ENCODE results near the gene NFKB1.

The NFKB1 gene

GRCh38 chr4:102511830-102512605 is 10.9 kb downstream of the NFKB1 start:
- Histone ChIP-seq H3K4me1 (ENCODE audit: control insufficient read depth, insufficient read depth, low read length, poor library complexity, severe bottlenecking) (peaks cover 11% of the 10 kb centered on the region), H3K9me3 (ENCODE audit: control insufficient read depth, low read length) (no peaks in the 10 kb centered on the region), H3K27me3 (replicated peaks; ENCODE audit: control insufficient read depth, insufficient read depth, low read length, poor library complexity, severe bottlenecking) (no peaks in the 10 kb centered on the region), H3K4me3 (ENCODE audit: insufficient read depth, low read depth, low read length, poor library complexity, severe bottlenecking) (no peak overlapping the region), H3K36me3 (ENCODE audit: control insufficient read depth, insufficient read depth, low read length) (peaks cover 4% of the 10 kb centered on the region), H3K27ac (ENCODE audit: insufficient read depth, low read length, poor library complexity, severe bottlenecking) (no peak overlapping the region)
- no peak for DNase-seq

GRCh38 chr4:102514298-102514964 is 13.3 kb downstream of the NFKB1 start:
- Histone ChIP-seq H3K27me3 (replicated peaks; ENCODE audit: control insufficient read depth, insufficient read depth, low read length, poor library complexity, severe bottlenecking) (no peaks in the 10 kb centered on the region), H3K4me1 (ENCODE audit: control insufficient read depth, insufficient read depth, low read length, poor library complexity, severe bottlenecking) (peaks cover 16% of the 10 kb centered on the region), H3K4me3 (ENCODE audit: insufficient read depth, low read depth, low read length, poor library complexity, severe bottlenecking) (no peak overlapping the region), H3K27ac (ENCODE audit: insufficient read depth, low read length, poor library complexity, severe bottlenecking) (no peak overlapping the region), H3K9me3 (ENCODE audit: control insufficient read depth, low read length) (no peaks in the 10 kb centered on the region), H3K36me3 (ENCODE audit: control insufficient read depth, insufficient read depth, low read length) (peaks cover 4% of the 10 kb centered on the region)
- no peak for DNase-seq

GRCh38 chr4:102517753-102518152 is 16.6 kb downstream of the NFKB1 start:
- no peak for DNase-seq
- H3K9me3 ChIP-seq (ENCODE audit: control insufficient read depth, low read length), result no peaks in the 10 kb centered on the region
- peak overlapping the region; percentile 47 for H3K27ac ChIP-seq (ENCODE audit: insufficient read depth, low read length, poor library complexity, severe bottlenecking)
- H3K36me3 ChIP-seq (ENCODE audit: control insufficient read depth, insufficient read depth, low read length), result no peaks in the 10 kb centered on the region
- H3K4me3 ChIP-seq (ENCODE audit: insufficient read depth, low read depth, low read length, poor library complexity, severe bottlenecking), result no peak overlapping the region
- H3K27me3 ChIP-seq (replicated peaks; ENCODE audit: control insufficient read depth, insufficient read depth, low read length, poor library complexity, severe bottlenecking), result no peaks in the 10 kb centered on the region
- peaks cover 32% of the 10 kb centered on the region for H3K4me1 ChIP-seq (ENCODE audit: control insufficient read depth, insufficient read depth, low read length, poor library complexity, severe bottlenecking)

- peak overlapping the region; percentile 47 for H3K27ac ChIP-seq (ENCODE audit: insufficient read depth, low read length, poor library complexity, severe bottlenecking)
- no peaks in the 10 kb centered on the region for H3K27me3 ChIP-seq (replicated peaks; ENCODE audit: control insufficient read depth, insufficient read depth, low read length, poor library complexity, severe bottlenecking)
- H3K4me3 ChIP-seq (ENCODE audit: insufficient read depth, low read depth, low read length, poor library complexity, severe bottlenecking), result peak overlapping the region; percentile 24
- no peaks in the 10 kb centered on the region for H3K9me3 ChIP-seq (ENCODE audit: control insufficient read depth, low read length)
- peak in 1 of 3 donors; percentile 39 for DNase-seq
- H3K36me3 ChIP-seq (ENCODE audit: control insufficient read depth, insufficient read depth, low read length), result no peaks in the 10 kb centered on the region
- H3K4me1 ChIP-seq (ENCODE audit: control insufficient read depth, insufficient read depth, low read length, poor library complexity, severe bottlenecking), result peaks cover 32% of the 10 kb centered on the region
Observed at GRCh38 chr4:102518703-102519131, 17.6 kb downstream of the NFKB1 start.

DNA sequence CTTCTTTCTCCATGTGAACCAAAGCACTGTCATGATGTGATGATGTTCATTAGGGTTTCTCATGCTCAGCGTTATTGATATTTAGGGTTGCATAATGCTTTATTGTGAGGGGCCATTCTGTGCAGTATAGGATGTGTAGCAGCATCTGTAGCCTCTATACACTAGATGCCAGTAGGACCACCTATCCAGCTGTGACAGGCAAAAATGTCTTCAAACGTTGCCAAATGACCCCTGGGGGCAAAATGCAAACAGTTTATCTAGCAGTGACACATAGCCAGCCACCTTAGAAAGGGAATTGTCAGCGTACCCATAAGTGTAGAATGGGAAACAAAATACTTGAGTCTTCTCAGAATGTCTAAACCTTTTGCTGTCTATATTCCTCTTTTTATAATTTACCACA is 18.8 kb downstream of the NFKB1 start:
- no peak overlapping the region for H3K27ac ChIP-seq (ENCODE audit: insufficient read depth, low read length, poor library complexity, severe bottlenecking)
- H3K4me1 ChIP-seq (ENCODE audit: control insufficient read depth, insufficient read depth, low read length, poor library complexity, severe bottlenecking), result peaks cover 32% of the 10 kb centered on the region
- no peaks in the 10 kb centered on the region for H3K27me3 ChIP-seq (replicated peaks; ENCODE audit: control insufficient read depth, insufficient read depth, low read length, poor library complexity, severe bottlenecking)
- no peak for DNase-seq
- no peak overlapping the region for H3K4me3 ChIP-seq (ENCODE audit: insufficient read depth, low read depth, low read length, poor library complexity, severe bottlenecking)
- no peaks in the 10 kb centered on the region for H3K36me3 ChIP-seq (ENCODE audit: control insufficient read depth, insufficient read depth, low read length)
- H3K9me3 ChIP-seq (ENCODE audit: control insufficient read depth, low read length), result no peaks in the 10 kb centered on the region

DNA sequence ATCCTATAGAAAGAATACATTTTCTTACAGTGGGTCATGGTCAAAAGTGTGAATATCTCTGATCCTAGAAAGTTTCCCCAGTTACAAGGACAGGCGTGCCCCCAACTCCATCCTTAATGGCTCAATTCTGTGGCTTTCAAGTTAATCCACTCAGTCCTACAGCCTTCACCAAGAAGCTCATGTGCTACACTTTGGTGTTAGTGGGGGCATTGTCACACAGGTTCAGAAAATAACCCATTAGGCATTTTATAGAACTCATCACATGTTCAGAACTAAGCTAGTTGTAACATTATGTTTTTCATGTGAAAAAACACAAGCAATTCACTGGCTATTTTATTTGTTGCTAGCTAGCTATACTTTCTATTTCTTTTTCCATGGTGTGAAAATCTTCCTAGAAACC is 20.4 kb downstream of the NFKB1 start:
- no peaks in the 10 kb centered on the region for H3K36me3 ChIP-seq (ENCODE audit: control insufficient read depth, insufficient read depth, low read length)
- H3K27ac ChIP-seq (ENCODE audit: insufficient read depth, low read length, poor library complexity, severe bottlenecking), result no peak overlapping the region
- no peaks in the 10 kb centered on the region for H3K27me3 ChIP-seq (replicated peaks; ENCODE audit: control insufficient read depth, insufficient read depth, low read length, poor library complexity, severe bottlenecking)
- H3K9me3 ChIP-seq (ENCODE audit: control insufficient read depth, low read length), result no peaks in the 10 kb centered on the region
- DNase-seq, result no peak
- H3K4me1 ChIP-seq (ENCODE audit: control insufficient read depth, insufficient read depth, low read length, poor library complexity, severe bottlenecking), result peaks cover 31% of the 10 kb centered on the region
- H3K4me3 ChIP-seq (ENCODE audit: insufficient read depth, low read depth, low read length, poor library complexity, severe bottlenecking), result no peak overlapping the region

- H3K27ac ChIP-seq (ENCODE audit: insufficient read depth, low read length, poor library complexity, severe bottlenecking), result no peak overlapping the region
- no peaks in the 10 kb centered on the region for H3K9me3 ChIP-seq (ENCODE audit: control insufficient read depth, low read length)
- no peak overlapping the region for H3K4me3 ChIP-seq (ENCODE audit: insufficient read depth, low read depth, low read length, poor library complexity, severe bottlenecking)
- no peak for DNase-seq
- H3K4me1 ChIP-seq (ENCODE audit: control insufficient read depth, insufficient read depth, low read length, poor library complexity, severe bottlenecking), result peaks cover 27% of the 10 kb centered on the region
- H3K27me3 ChIP-seq (replicated peaks; ENCODE audit: control insufficient read depth, insufficient read depth, low read length, poor library complexity, severe bottlenecking), result no peaks in the 10 kb centered on the region
- H3K36me3 ChIP-seq (ENCODE audit: control insufficient read depth, insufficient read depth, low read length), result no peaks in the 10 kb centered on the region
Observed at GRCh38 chr4:102522031-102522440, 20.9 kb downstream of the NFKB1 start.

DNA sequence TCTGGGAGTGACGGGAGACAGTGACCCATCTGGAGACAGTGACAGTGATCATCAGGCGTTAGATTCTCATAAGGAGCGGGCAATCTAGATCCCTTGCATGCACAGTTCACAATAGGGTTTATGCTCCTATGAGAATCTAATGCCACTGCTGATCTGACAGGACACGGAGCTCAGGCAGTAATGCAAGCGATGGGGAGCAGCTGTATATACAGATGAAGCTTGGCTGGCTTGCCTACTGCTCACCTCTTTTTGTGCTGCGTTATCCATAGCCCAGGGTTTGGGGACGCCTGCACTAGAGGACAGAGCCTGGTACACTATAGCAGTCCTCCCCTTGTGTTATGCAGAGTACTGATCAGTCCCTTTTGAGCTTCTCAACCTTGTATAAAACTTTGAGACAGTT is 23.5 kb downstream of the NFKB1 start:
- no peak overlapping the region for H3K27ac ChIP-seq (ENCODE audit: insufficient read depth, low read length, poor library complexity, severe bottlenecking)
- no peaks in the 10 kb centered on the region for H3K36me3 ChIP-seq (ENCODE audit: control insufficient read depth, insufficient read depth, low read length)
- DNase-seq, result no peak
- peaks cover 22% of the 10 kb centered on the region for H3K4me1 ChIP-seq (ENCODE audit: control insufficient read depth, insufficient read depth, low read length, poor library complexity, severe bottlenecking)
- no peaks in the 10 kb centered on the region for H3K9me3 ChIP-seq (ENCODE audit: control insufficient read depth, low read length)
- no peak overlapping the region for H3K4me3 ChIP-seq (ENCODE audit: insufficient read depth, low read depth, low read length, poor library complexity, severe bottlenecking)
- H3K27me3 ChIP-seq (replicated peaks; ENCODE audit: control insufficient read depth, insufficient read depth, low read length, poor library complexity, severe bottlenecking), result no peaks in the 10 kb centered on the region

DNA sequence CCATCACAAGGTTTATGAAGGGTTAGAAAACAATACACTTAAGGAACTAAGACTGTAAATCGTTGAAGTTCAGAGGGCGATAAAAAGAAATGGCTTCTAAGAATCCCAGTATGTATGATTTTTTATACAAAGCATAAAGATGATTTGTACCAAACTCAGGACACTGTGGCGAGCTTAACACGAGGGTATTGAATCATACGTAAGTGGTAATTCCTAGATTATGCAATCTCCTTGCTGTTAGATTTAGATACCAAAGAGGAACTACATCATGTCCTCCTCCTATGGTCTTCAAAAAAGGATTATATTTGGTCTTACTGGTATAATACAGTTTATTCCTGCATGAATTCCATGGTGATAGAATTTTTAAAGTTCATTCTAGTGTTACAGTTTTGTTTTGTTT is 23.9 kb downstream of the NFKB1 start:
- no peak for DNase-seq
- Histone ChIP-seq H3K4me1 (ENCODE audit: control insufficient read depth, insufficient read depth, low read length, poor library complexity, severe bottlenecking) (peaks cover 21% of the 10 kb centered on the region), H3K4me3 (ENCODE audit: insufficient read depth, low read depth, low read length, poor library complexity, severe bottlenecking) (no peak overlapping the region), H3K27me3 (replicated peaks; ENCODE audit: control insufficient read depth, insufficient read depth, low read length, poor library complexity, severe bottlenecking) (no peaks in the 10 kb centered on the region), H3K27ac (ENCODE audit: insufficient read depth, low read length, poor library complexity, severe bottlenecking) (no peak overlapping the region), H3K9me3 (ENCODE audit: control insufficient read depth, low read length) (no peaks in the 10 kb centered on the region), H3K36me3 (ENCODE audit: control insufficient read depth, insufficient read depth, low read length) (peaks cover 4% of the 10 kb centered on the region)

DNA sequence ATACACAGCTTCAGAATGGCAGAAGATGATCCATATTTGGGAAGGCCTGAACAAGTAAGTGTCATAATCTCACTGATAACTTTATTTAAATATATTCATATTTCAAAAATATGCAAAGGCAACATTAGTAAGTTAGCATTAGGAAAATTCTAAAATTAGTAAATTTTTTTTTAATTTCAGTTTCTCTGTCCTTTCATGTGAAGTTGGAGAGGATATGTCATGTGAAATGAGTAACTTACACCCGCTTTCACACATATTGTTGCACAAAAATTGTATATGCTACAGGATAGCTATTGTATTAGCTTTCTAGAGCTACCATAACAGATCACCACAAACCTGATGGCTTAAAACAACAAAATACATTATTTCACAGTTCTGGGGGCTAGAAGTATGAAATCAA is 24.3 kb downstream of the NFKB1 start:
- H3K9me3 ChIP-seq (ENCODE audit: control insufficient read depth, low read length), result no peaks in the 10 kb centered on the region
- DNase-seq, result no peak
- peaks cover 8% of the 10 kb centered on the region for H3K36me3 ChIP-seq (ENCODE audit: control insufficient read depth, insufficient read depth, low read length)
- H3K27me3 ChIP-seq (replicated peaks; ENCODE audit: control insufficient read depth, insufficient read depth, low read length, poor library complexity, severe bottlenecking), result no peaks in the 10 kb centered on the region
- H3K4me1 ChIP-seq (ENCODE audit: control insufficient read depth, insufficient read depth, low read length, poor library complexity, severe bottlenecking), result peaks cover 21% of the 10 kb centered on the region
- H3K27ac ChIP-seq (ENCODE audit: insufficient read depth, low read length, poor library complexity, severe bottlenecking), result no peak overlapping the region
- no peak overlapping the region for H3K4me3 ChIP-seq (ENCODE audit: insufficient read depth, low read depth, low read length, poor library complexity, severe bottlenecking)
